ENCODE data around the gene KLHDC10. TPM values are rescaled to one million over a fixed set of nuclear protein-coding genes. Genes with fewer than 3 reads are reported as not detected.

KLHDC10 gene
- total RNA-seq, 1 donor from 2014 or later: 35.3 TPM

GRCh38 chr7:130141161-130141883, 71.0 kb downstream of the KLHDC10 start:
- Mint-ChIP-seq H3K4me3 (ENCODE audit: unreplicated experiment) (peak overlapping the region; percentile 35), H3K27ac (ENCODE audit: unreplicated experiment) (peak overlapping the region; percentile 90), H3K4me1 (ENCODE audit: unreplicated experiment) (peaks cover 17% of the 10 kb centered on the region), H3K36me3 (ENCODE audit: unreplicated experiment) (peaks cover 10% of the 10 kb centered on the region), H3K27me3 (ENCODE audit: unreplicated experiment) (no peaks in the 10 kb centered on the region), H3K9me3 (ENCODE audit: unreplicated experiment) (no peaks in the 10 kb centered on the region)
- TF ChIP-seq CTCF (IDR thresholded peaks at IDR 0.05): no peak
- peak; percentile 85 for DNase-seq (ENCODE audit: extremely low spot score, unreplicated experiment)

GRCh38 chr7:130141884-130142653, 71.7 kb downstream of the KLHDC10 start:
- H3K27me3 Mint-ChIP-seq (ENCODE audit: unreplicated experiment): no peaks in the 10 kb centered on the region

GRCh38 chr7:130142654-130143333, 72.5 kb downstream of the KLHDC10 start:
- peak; percentile 68 for DNase-seq (ENCODE audit: extremely low spot score, unreplicated experiment)
- Mint-ChIP-seq H3K36me3 (ENCODE audit: unreplicated experiment) (peaks cover 5% of the 10 kb centered on the region), H3K27me3 (ENCODE audit: unreplicated experiment) (no peaks in the 10 kb centered on the region), H3K4me1 (ENCODE audit: unreplicated experiment) (peaks cover 17% of the 10 kb centered on the region), H3K9me3 (ENCODE audit: unreplicated experiment) (no peaks in the 10 kb centered on the region), H3K27ac (ENCODE audit: unreplicated experiment) (no peak overlapping the region), H3K4me3 (ENCODE audit: unreplicated experiment) (no peak overlapping the region)
- no peak for TF ChIP-seq CTCF (IDR thresholded peaks at IDR 0.05)

More at GRCh38 chr7:130141884-130142653, 71.7 kb downstream of the KLHDC10 start:
- DNase-seq (ENCODE audit: extremely low spot score, unreplicated experiment): peak; percentile 65
- Mint-ChIP-seq H3K27ac (ENCODE audit: unreplicated experiment) (peak overlapping the region; percentile 90), H3K4me3 (ENCODE audit: unreplicated experiment) (peak overlapping the region; percentile 35), H3K36me3 (ENCODE audit: unreplicated experiment) (peaks cover 8% of the 10 kb centered on the region), H3K4me1 (ENCODE audit: unreplicated experiment) (peaks cover 17% of the 10 kb centered on the region), H3K9me3 (ENCODE audit: unreplicated experiment) (no peaks in the 10 kb centered on the region)
- TF ChIP-seq CTCF (IDR thresholded peaks at IDR 0.05): no peak

- no peak overlapping the region for H3K27ac Mint-ChIP-seq (ENCODE audit: unreplicated experiment)
- H3K4me3 Mint-ChIP-seq (ENCODE audit: unreplicated experiment): no peak overlapping the region
- H3K27me3 Mint-ChIP-seq (ENCODE audit: unreplicated experiment): no peaks in the 10 kb centered on the region
- H3K9me3 Mint-ChIP-seq (ENCODE audit: unreplicated experiment): no peaks in the 10 kb centered on the region
- TF ChIP-seq CTCF (IDR thresholded peaks at IDR 0.05): no peak
- peaks cover 4% of the 10 kb centered on the region for H3K36me3 Mint-ChIP-seq (ENCODE audit: unreplicated experiment)
- H3K4me1 Mint-ChIP-seq (ENCODE audit: unreplicated experiment): peaks cover 17% of the 10 kb centered on the region
- peak; percentile 40 for DNase-seq (ENCODE audit: extremely low spot score, unreplicated experiment)
Measured at GRCh38 chr7:130143334-130143732, 73.0 kb downstream of the KLHDC10 start.

GRCh38 chr7:130143986-130144311, 73.6 kb downstream of the KLHDC10 start:
- peaks cover 17% of the 10 kb centered on the region for H3K4me1 Mint-ChIP-seq (ENCODE audit: unreplicated experiment)
- TF ChIP-seq CTCF (IDR thresholded peaks at IDR 0.05): no peak
- H3K4me3 Mint-ChIP-seq (ENCODE audit: unreplicated experiment): no peak overlapping the region
- H3K27me3 Mint-ChIP-seq (ENCODE audit: unreplicated experiment): no peaks in the 10 kb centered on the region
- H3K9me3 Mint-ChIP-seq (ENCODE audit: unreplicated experiment): no peaks in the 10 kb centered on the region
- H3K36me3 Mint-ChIP-seq (ENCODE audit: unreplicated experiment): peaks cover 2% of the 10 kb centered on the region
- no peak overlapping the region for H3K27ac Mint-ChIP-seq (ENCODE audit: unreplicated experiment)
- peak; percentile 64 for DNase-seq (ENCODE audit: extremely low spot score, unreplicated experiment)
